H9 (cell line): ENCODE data around the gene TAGLN2. TPM values are rescaled to one million over a fixed set of nuclear protein-coding genes. Genes with fewer than 3 reads are reported as not detected.

Experiments used
- DNase-seq: peaks from one replicate; pipeline ENCODE4 v3.0.0-alpha.2; 2017
- H2AFZ ChIP-seq: one replicate; pipeline ENCODE4 v1.6.1; 2013; ENCODE audit warnings: mild to moderate bottlenecking, low read length, control low read depth, moderate library complexity
- H2AK5ac ChIP-seq: 2 replicates; pipeline ENCODE4 v1.6.1; 2013; ENCODE audit warnings: low read length, control low read depth, mixed read lengths; ENCODE audit not compliant: insufficient read length
- H2BK120ac ChIP-seq: one replicate; pipeline ENCODE4 v1.6.1; 2013; ENCODE audit warnings: low read depth, mild to moderate bottlenecking, low read length, control low read depth, inconsistent platforms; ENCODE audit not compliant: poor library complexity, severe bottlenecking
- H2BK12ac ChIP-seq: 2 replicates; pipeline ENCODE4 v1.6.1; 2013; ENCODE audit warnings: low read length, control low read depth, mixed read lengths, low read depth; ENCODE audit not compliant: insufficient read length
- H2BK15ac ChIP-seq: 2 replicates; pipeline ENCODE4 v1.6.1; 2013; ENCODE audit warnings: low read depth, low read length, control low read depth
- H2BK20ac ChIP-seq: one replicate; pipeline ENCODE4 v1.6.1; 2013; ENCODE audit warnings: low read depth, mild to moderate bottlenecking, low read length, control low read depth, inconsistent platforms; ENCODE audit not compliant: poor library complexity, severe bottlenecking
- H2BK5ac ChIP-seq: 2 replicates; pipeline ENCODE4 v1.6.1; 2013; ENCODE audit warnings: low read length, control low read depth, mixed read lengths; ENCODE audit not compliant: insufficient read length
- H3K14ac ChIP-seq: 2 replicates; pipeline ENCODE4 v1.6.1; 2013; ENCODE audit warnings: low read length, control low read depth; ENCODE audit not compliant: insufficient read depth
- H3K18ac ChIP-seq: 2 replicates; pipeline ENCODE4 v1.6.1; 2013; ENCODE audit warnings: low read depth, mild to moderate bottlenecking, mixed read lengths, low read length, control low read depth; ENCODE audit not compliant: insufficient read length
- H3K23ac ChIP-seq: 2 replicates; pipeline ENCODE4 v1.6.1; 2013; ENCODE audit warnings: low read length, control low read depth, mixed read lengths, low read depth; ENCODE audit not compliant: insufficient read length
- H3K23me2 ChIP-seq: 2 replicates; pipeline ENCODE4 v1.6.1; 2013; ENCODE audit warnings: low read depth, mild to moderate bottlenecking, mixed read lengths, low read length, control low read depth; ENCODE audit not compliant: insufficient read length, poor library complexity, severe bottlenecking
- H3K27ac ChIP-seq: 2 replicates; pipeline ENCODE4 v1.5.1; 2013; ENCODE audit warnings: low read length, control low read depth, mixed read lengths, low read depth; ENCODE audit not compliant: insufficient read length
- H3K27me3 ChIP-seq: 2 replicates; pipeline ENCODE4 v1.6.1; 2013; ENCODE audit warnings: low read length, control low read depth, inconsistent platforms; ENCODE audit not compliant: insufficient read depth
- H3K4ac ChIP-seq: 2 replicates; pipeline ENCODE4 v1.6.1; 2013; ENCODE audit warnings: low read depth, mild to moderate bottlenecking, control low read depth, inconsistent platforms, low read length, moderate library complexity
- H3K4me1 ChIP-seq: 2 replicates; pipeline ENCODE4 v1.6.1; 2013; ENCODE audit warnings: low read length, control low read depth, inconsistent platforms; ENCODE audit not compliant: insufficient read depth
- H3K4me2 ChIP-seq: 2 replicates; pipeline ENCODE4 v1.6.1; 2013; ENCODE audit warnings: low read length, control low read depth, mixed read lengths; ENCODE audit not compliant: insufficient read length, insufficient read depth
- H3K56ac ChIP-seq: 2 replicates; pipeline ENCODE4 v1.6.1; 2013; ENCODE audit warnings: low read depth, mild to moderate bottlenecking, mixed read lengths, low read length, control low read depth; ENCODE audit not compliant: insufficient read length
- H3K79me1 ChIP-seq: 2 replicates; pipeline ENCODE4 v1.6.1; 2013; ENCODE audit warnings: low read depth, mild to moderate bottlenecking, moderate library complexity, low read length, control low read depth, inconsistent platforms; ENCODE audit not compliant: insufficient read depth, poor library complexity, severe bottlenecking
- H3K79me2 ChIP-seq: 2 replicates; pipeline ENCODE4 v1.6.1; 2013; ENCODE audit warnings: low read length, control low read depth, inconsistent platforms; ENCODE audit not compliant: insufficient read depth
- H3K9ac ChIP-seq: 2 replicates; pipeline ENCODE4 v1.6.1; 2013; ENCODE audit warnings: low read length, control low read depth, mixed read lengths; ENCODE audit not compliant: insufficient read length; ENCODE audit errors: extremely low read depth
- H3K9me3 ChIP-seq: one replicate; pipeline ENCODE4 v1.6.1; 2013; ENCODE audit warnings: low read depth, low read length, inconsistent platforms; ENCODE audit not compliant: control insufficient read depth
- H3T11ph ChIP-seq: one replicate; pipeline ENCODE4 v1.6.1; 2013; ENCODE audit warnings: mild to moderate bottlenecking, low read length, control low read depth, inconsistent platforms
- H4K20me1 ChIP-seq: one replicate; pipeline ENCODE4 v1.6.1; 2013; ENCODE audit not compliant: control insufficient read depth, insufficient read length, insufficient read depth
- H4K5ac ChIP-seq: 2 replicates; pipeline ENCODE4 v1.6.1; 2013; ENCODE audit warnings: low read depth, mild to moderate bottlenecking, mixed read lengths, low read length, control low read depth; ENCODE audit not compliant: insufficient read length
- H4K8ac ChIP-seq: replicated peaks from 2 replicates; pipeline ENCODE4 v1.6.1; 2013; ENCODE audit warnings: low read length, control low read depth, mixed read lengths, low read depth; ENCODE audit not compliant: insufficient read length
- H4K91ac ChIP-seq: 2 replicates; pipeline ENCODE4 v1.6.1; 2013; ENCODE audit warnings: low read depth, mild to moderate bottlenecking, moderate library complexity, mixed read lengths, low read length, control low read depth; ENCODE audit not compliant: insufficient read length
- H3K27ac Mint-ChIP-seq, 3 experiments: 2 replicates in 2 of 3; 3 replicates in 1 of 3; pipeline ENCODE4 v1.8.0; 2020 to 2021; ENCODE audit warnings: mixed read lengths in 3 of 3, mild to moderate bottlenecking in 1 of 3, moderate library complexity in 1 of 3
- H3K27me3 Mint-ChIP-seq: 2 replicates; pipeline ENCODE4 v1.8.0; 2021; ENCODE audit warnings: low read depth, mild to moderate bottlenecking, moderate library complexity, mixed read lengths
- H3K36me3 Mint-ChIP-seq, 3 experiments: 2 replicates in 2 of 3; 3 replicates in 1 of 3; pipeline ENCODE4 v1.8.0; 2020 to 2021; ENCODE audit warnings: low read depth in 3 of 3, mixed read lengths in 3 of 3; ENCODE audit not compliant: insufficient read depth in 1 of 3
- H3K4me1 Mint-ChIP-seq, 2 experiments: 2 replicates each; pipeline ENCODE4 v1.8.0; 2020; ENCODE audit warnings: mixed read lengths in 2 of 2
- H3K4me3 Mint-ChIP-seq, 2 experiments: 2 replicates in 1 of 2; 3 replicates in 1 of 2; pipeline ENCODE4 v1.8.0; 2020 to 2021; ENCODE audit warnings: mild to moderate bottlenecking in 2 of 2, mixed read lengths in 2 of 2, moderate library complexity in 1 of 2
- H3K9me3 Mint-ChIP-seq, 2 experiments: 2 replicates in 1 of 2; 3 replicates in 1 of 2; pipeline ENCODE4 v1.8.0; 2020; ENCODE audit warnings: mild to moderate bottlenecking in 2 of 2, mixed read lengths in 2 of 2, moderate library complexity in 1 of 2
- WGBS: extraction: QIAGEN DNeasy Blood & Tissue Kit; methylation state at CpG from one replicate; pipeline ENCODE4 v1.1.7; 2013; ENCODE audit warnings: missing lambda C conversion rate, low lambda C conversion rate, mixed read lengths; ENCODE audit not compliant: insufficient read length; ENCODE audit errors: extremely low coverage; 5-methylcytosine and 5-hydroxymethylcytosine counted together
- total RNA-seq: library from RNA; stranded (reverse); gene quantifications from 2 replicates; pipeline ENCODE4 v1.2.1, GENCODE V29; 2021
- TF ChIP-seq, protein P1 (sequence below): fragments of 200-600 bp; sonication (generic); conservative IDR thresholded peaks from 3 replicates; pipeline ENCODE4 v1.8.0; 2021; ENCODE audit warnings: antibody characterized with exemption, mild to moderate bottlenecking

TAGLN2 gene
- total RNA-seq, 1 experiment from 2014 or later, result 76.7 TPM

DNA sequence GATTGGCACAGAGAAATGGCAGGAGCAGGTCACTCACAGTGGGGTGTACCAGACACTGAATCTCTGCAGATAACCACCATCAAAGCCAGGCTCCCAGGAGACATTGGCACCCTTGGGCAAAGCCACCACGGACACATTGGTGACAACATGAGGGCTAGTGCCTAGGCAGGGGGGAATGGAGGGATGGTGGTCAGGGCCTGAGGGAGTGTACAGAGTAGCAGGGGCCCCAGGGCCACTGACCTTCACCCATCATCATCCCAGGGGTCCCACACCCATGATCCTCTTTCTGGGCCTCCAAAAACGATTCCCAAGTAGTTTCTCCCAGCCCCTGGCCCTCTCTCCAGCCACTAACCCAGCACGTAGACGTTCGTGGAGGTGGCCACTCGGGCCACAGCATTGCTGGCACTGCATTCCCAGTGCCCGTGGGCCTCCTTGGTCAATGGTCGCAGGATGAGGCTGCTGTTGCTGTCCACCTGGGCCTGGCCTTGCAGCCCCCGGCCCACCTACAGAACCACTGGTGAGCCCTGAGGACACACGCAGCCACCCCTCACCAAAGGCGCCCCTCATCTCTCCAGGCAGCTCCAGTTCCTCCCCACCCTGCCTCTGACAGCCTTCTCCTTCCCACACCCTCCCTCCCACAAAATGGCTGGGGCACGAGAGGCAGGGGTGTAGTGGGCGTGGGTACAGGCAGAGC, 5.9 kb upstream of the TAGLN2 start:
- no peaks in the 10 kb centered on the region for H3K4me1 ChIP-seq
- no peak overlapping the region for H3K9ac ChIP-seq
- H3K18ac ChIP-seq, result no peak overlapping the region
- H3K56ac ChIP-seq, result no peak overlapping the region
- no peaks in the 10 kb centered on the region; the same call in none of the 2 replicates for H3K27me3 Mint-ChIP-seq
- H3K79me1 ChIP-seq, result no peaks in the 10 kb centered on the region
- H3K4me2 ChIP-seq, result no peak overlapping the region
- no peaks in the 10 kb centered on the region for H4K20me1 ChIP-seq
- no peak overlapping the region for H2BK120ac ChIP-seq
- peaks cover 8 to 11% of the 10 kb centered on the region in 2 experiments for H3K4me1 Mint-ChIP-seq
- no peak overlapping the region for H2BK20ac ChIP-seq
- H3K79me2 ChIP-seq, result no peaks in the 10 kb centered on the region
- no CpG with 5 or more reads among the region's 13 CpGs for WGBS
- no peak overlapping the region for H4K8ac ChIP-seq
- no peak overlapping the region for H2BK12ac ChIP-seq
- no peak overlapping the region for H2AFZ ChIP-seq
- H3T11ph ChIP-seq, result no peak overlapping the region
- H4K91ac ChIP-seq, result no peak overlapping the region
- no peak overlapping the region for H3K4ac ChIP-seq
- peak overlapping the region in 1 of 3 experiments; percentile 60; a peak in 1 of 7 replicates for H3K27ac Mint-ChIP-seq
- no peak overlapping the region for H3K4me3 Mint-ChIP-seq
- H2AK5ac ChIP-seq, result no peak overlapping the region
- H3K27ac ChIP-seq, result no peak overlapping the region
- no peaks in the 10 kb centered on the region for H3K27me3 ChIP-seq
- no peak overlapping the region for H4K5ac ChIP-seq
- no peaks in the 10 kb centered on the region; a peak in 1 of 5 replicates for H3K9me3 Mint-ChIP-seq
- TF ChIP-seq, protein P1, sequence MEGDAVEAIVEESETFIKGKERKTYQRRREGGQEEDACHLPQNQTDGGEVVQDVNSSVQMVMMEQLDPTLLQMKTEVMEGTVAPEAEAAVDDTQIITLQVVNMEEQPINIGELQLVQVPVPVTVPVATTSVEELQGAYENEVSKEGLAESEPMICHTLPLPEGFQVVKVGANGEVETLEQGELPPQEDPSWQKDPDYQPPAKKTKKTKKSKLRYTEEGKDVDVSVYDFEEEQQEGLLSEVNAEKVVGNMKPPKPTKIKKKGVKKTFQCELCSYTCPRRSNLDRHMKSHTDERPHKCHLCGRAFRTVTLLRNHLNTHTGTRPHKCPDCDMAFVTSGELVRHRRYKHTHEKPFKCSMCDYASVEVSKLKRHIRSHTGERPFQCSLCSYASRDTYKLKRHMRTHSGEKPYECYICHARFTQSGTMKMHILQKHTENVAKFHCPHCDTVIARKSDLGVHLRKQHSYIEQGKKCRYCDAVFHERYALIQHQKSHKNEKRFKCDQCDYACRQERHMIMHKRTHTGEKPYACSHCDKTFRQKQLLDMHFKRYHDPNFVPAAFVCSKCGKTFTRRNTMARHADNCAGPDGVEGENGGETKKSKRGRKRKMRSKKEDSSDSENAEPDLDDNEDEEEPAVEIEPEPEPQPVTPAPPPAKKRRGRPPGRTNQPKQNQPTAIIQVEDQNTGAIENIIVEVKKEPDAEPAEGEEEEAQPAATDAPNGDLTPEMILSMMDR, result no peak
- H3K9me3 ChIP-seq, result no peaks in the 10 kb centered on the region
- no peak overlapping the region for H3K23ac ChIP-seq
- no peak overlapping the region for H2BK5ac ChIP-seq
- no peak overlapping the region for H2BK15ac ChIP-seq
- H3K14ac ChIP-seq, result no peak overlapping the region
- peaks cover 25 to 42% (median 39%) of the 10 kb centered on the region in 3 experiments for H3K36me3 Mint-ChIP-seq
- H3K23me2 ChIP-seq, result no peaks in the 10 kb centered on the region
- no peak for DNase-seq
